Neutrophil (primary cell): Measurements from ENCODE around the gene L3HYPDH.

Experiments
- H3K27ac ChIP-seq: fragments of 200-600 bp; sonication (generic); 2 replicates; pipeline ENCODE4 v1.5.1; 2016; ENCODE audit warnings: mild to moderate bottlenecking, moderate library complexity
- H3K27me3 ChIP-seq: fragments of 200-600 bp; sonication (generic); 2 replicates; pipeline ENCODE4 v1.6.0; 2016; ENCODE audit warnings: mild to moderate bottlenecking
- H3K36me3 ChIP-seq: fragments of 200-600 bp; sonication (generic); 2 replicates; pipeline ENCODE4 v1.5.1; 2017
- H3K4me1 ChIP-seq, 2 experiments: fragments of 200-600 bp in 1 of 2; sonication (generic) in 1 of 2; 1 replicate in 1 of 2; 2 replicates in 1 of 2; pipeline versions ENCODE4 v1.5.1 to v1.6.1; 2013 to 2016; ENCODE audit warnings: low read depth in 1 of 2, low read length in 1 of 2, mild to moderate bottlenecking in 1 of 2, moderate library complexity in 1 of 2; ENCODE audit not compliant: control insufficient read depth in 1 of 2, insufficient read depth in 1 of 2
- H3K4me3 ChIP-seq, 2 experiments: fragments of 200-600 bp in 1 of 2; sonication (generic) in 1 of 2; 1 replicate in 1 of 2; 2 replicates in 1 of 2; pipeline ENCODE4 v1.5.1; 2013 to 2016; ENCODE audit warnings: low read depth in 1 of 2, low read length in 1 of 2, mild to moderate bottlenecking in 1 of 2, moderate library complexity in 1 of 2
- H3K9me3 ChIP-seq: fragments of 200-600 bp; sonication (generic); 2 replicates; pipeline ENCODE4 v1.5.1; 2016
- CTCF ChIP-seq: fragments of 200-600 bp; sonication (generic); IDR thresholded peaks from 2 replicates; pipeline ENCODE4 v1.5.1; 2016; ENCODE audit warnings: antibody characterized with exemption

L3HYPDH gene

GRCh38 chr14:59464486-59465315 lies 19.5 kb downstream of the L3HYPDH start:
- no peak for TF ChIP-seq CTCF
- H3K27ac ChIP-seq, result no peak overlapping the region
- H3K4me1 ChIP-seq, result peaks cover 11 to 19% of the 10 kb centered on the region in 2 experiments
- H3K36me3 ChIP-seq, result no peaks in the 10 kb centered on the region
- peak overlapping the region; percentile 24 to 55 for H3K4me3 ChIP-seq
- H3K9me3 ChIP-seq, result no peaks in the 10 kb centered on the region
- H3K27me3 ChIP-seq, result peaks cover 66% of the 10 kb centered on the region

GRCh38 chr14:59463787-59464485 lies 20.3 kb downstream of the L3HYPDH start:
- TF ChIP-seq CTCF, result no peak
- Histone ChIP-seq H3K4me3 (peak overlapping the region; percentile 24 to 55), H3K27me3 (peaks cover 66% of the 10 kb centered on the region), H3K27ac (no peak overlapping the region), H3K36me3 (no peaks in the 10 kb centered on the region), H3K9me3 (no peaks in the 10 kb centered on the region), H3K4me1 (peaks cover 11 to 19% of the 10 kb centered on the region in 2 experiments)

GRCh38 chr14:59461891-59462290 lies 22.3 kb downstream of the L3HYPDH start:
- no peak for TF ChIP-seq CTCF
- Histone ChIP-seq H3K27ac (no peak overlapping the region), H3K36me3 (no peaks in the 10 kb centered on the region), H3K4me1 (peaks cover 11 to 19% of the 10 kb centered on the region in 2 experiments), H3K9me3 (no peaks in the 10 kb centered on the region), H3K4me3 (no peak overlapping the region), H3K27me3 (peaks cover 56% of the 10 kb centered on the region)

- TF ChIP-seq CTCF, result no peak
- H3K36me3 ChIP-seq, result no peaks in the 10 kb centered on the region
- H3K4me3 ChIP-seq, result no peak overlapping the region
- H3K27ac ChIP-seq, result no peak overlapping the region
- no peaks in the 10 kb centered on the region for H3K9me3 ChIP-seq
- peaks cover 40% of the 10 kb centered on the region for H3K27me3 ChIP-seq
- peaks cover 11 to 18% of the 10 kb centered on the region in 2 experiments for H3K4me1 ChIP-seq
Measured at GRCh38 chr14:59460378-59460777, 23.8 kb downstream of the L3HYPDH start.

GRCh38 chr14:59458486-59458885 lies 25.7 kb downstream of the L3HYPDH start:
- H3K4me3 ChIP-seq, result no peak overlapping the region
- peaks cover 21% of the 10 kb centered on the region for H3K27me3 ChIP-seq
- TF ChIP-seq CTCF, result no peak
- H3K27ac ChIP-seq, result no peak overlapping the region
- H3K36me3 ChIP-seq, result no peaks in the 10 kb centered on the region
- H3K4me1 ChIP-seq, result no peaks in the 10 kb centered on the region
- H3K9me3 ChIP-seq, result no peaks in the 10 kb centered on the region
